ENCODE measurements around the gene NUFIP2.

DNA sequence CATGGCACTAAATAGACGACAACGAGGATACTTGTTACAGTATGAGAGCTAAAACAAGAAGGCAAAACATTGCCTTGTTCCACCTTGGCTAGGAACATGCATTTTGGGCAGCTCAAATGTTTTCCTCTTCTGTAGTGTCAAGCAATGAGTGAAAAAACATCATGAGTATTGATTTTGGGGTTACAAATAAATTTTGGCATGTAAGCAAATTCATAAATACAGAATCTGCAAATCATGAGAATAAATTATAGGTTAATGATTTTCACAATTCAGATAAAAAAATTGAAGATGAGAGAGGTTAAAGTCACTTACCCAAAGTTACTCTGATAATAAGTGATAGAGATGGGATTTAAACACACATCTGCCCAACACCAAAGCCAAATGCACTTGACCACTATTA, 28.4 kb upstream of the NUFIP2 start:
- TF ChIP-seq, protein P1, sequence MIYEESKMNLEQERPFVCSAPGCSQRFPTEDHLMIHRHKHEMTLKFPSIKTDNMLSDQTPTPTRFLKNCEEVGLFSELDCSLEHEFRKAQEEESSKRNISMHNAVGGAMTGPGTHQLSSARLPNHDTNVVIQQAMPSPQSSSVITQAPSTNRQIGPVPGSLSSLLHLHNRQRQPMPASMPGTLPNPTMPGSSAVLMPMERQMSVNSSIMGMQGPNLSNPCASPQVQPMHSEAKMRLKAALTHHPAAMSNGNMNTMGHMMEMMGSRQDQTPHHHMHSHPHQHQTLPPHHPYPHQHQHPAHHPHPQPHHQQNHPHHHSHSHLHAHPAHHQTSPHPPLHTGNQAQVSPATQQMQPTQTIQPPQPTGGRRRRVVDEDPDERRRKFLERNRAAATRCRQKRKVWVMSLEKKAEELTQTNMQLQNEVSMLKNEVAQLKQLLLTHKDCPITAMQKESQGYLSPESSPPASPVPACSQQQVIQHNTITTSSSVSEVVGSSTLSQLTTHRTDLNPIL (CRISPR knock-in tag; IDR thresholded peaks at IDR 0.05; ENCODE audit: low read depth), result no peak
- TF ChIP-seq OSR1 (CRISPR knock-in tag; IDR thresholded peaks at IDR 0.05) (no peak), GLIS3 (CRISPR knock-in tag; IDR thresholded peaks at IDR 0.05) (no peak)

Measured in SK-N-SH treated with all-trans-retinoic acid at 6 μM for 48 hours (cell line).